Fibroblast of pulmonary artery (primary cell): ENCODE results near the gene LANCL2.
A peak's percentile ranks its signal among the peaks of the same experiment; 100 is the strongest.
"Not testable (repeated sequence)": the region's sequence is repeated elsewhere in the genome, so short reads cannot be mapped to it uniquely, and the experiment has no call there.

Source experiments
- DNase-seq: peaks from one replicate; pipeline ENCODE4 v3.0.0-alpha.2; 2010; ENCODE audit warnings: low read depth
- H3K4me3 ChIP-seq: replicated peaks from 2 replicates; pipeline ENCODE4 v1.5.1; 2011; ENCODE audit warnings: low read depth, mild to moderate bottlenecking, control low read depth, low read length, moderate library complexity
- TF ChIP-seq, protein P1 (sequence below): IDR thresholded peaks from 2 replicates; pipeline ENCODE4 v1.5.1; 2011; ENCODE audit warnings: mild to moderate bottlenecking, control low read depth, low read length, inconsistent platforms; ENCODE audit errors: missing control alignments

The LANCL2 gene

DNA sequence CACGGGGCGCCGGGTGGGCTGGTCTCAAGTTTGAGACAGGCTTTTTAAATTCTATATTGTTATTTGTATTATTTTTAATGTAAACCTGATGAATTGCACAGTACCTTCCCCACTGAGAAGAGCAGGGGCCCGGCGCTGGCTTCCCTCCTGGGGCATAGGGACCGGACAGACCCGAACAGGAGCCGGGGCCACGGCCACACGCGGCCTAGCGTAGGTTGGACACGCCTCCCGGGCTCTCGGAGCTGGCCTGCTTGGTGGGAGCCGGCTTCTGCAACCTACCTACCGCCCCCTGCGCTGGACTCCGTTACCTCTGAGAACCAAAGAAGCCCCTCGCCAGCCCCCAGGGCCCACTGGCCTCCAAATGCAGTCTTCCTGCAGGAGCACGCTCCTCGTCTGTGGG is 19.8 kb upstream of the LANCL2 start:
- DNase-seq: no peak
- TF ChIP-seq, protein P1, sequence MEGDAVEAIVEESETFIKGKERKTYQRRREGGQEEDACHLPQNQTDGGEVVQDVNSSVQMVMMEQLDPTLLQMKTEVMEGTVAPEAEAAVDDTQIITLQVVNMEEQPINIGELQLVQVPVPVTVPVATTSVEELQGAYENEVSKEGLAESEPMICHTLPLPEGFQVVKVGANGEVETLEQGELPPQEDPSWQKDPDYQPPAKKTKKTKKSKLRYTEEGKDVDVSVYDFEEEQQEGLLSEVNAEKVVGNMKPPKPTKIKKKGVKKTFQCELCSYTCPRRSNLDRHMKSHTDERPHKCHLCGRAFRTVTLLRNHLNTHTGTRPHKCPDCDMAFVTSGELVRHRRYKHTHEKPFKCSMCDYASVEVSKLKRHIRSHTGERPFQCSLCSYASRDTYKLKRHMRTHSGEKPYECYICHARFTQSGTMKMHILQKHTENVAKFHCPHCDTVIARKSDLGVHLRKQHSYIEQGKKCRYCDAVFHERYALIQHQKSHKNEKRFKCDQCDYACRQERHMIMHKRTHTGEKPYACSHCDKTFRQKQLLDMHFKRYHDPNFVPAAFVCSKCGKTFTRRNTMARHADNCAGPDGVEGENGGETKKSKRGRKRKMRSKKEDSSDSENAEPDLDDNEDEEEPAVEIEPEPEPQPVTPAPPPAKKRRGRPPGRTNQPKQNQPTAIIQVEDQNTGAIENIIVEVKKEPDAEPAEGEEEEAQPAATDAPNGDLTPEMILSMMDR: no peak
- no peak overlapping the region for H3K4me3 ChIP-seq

DNA sequence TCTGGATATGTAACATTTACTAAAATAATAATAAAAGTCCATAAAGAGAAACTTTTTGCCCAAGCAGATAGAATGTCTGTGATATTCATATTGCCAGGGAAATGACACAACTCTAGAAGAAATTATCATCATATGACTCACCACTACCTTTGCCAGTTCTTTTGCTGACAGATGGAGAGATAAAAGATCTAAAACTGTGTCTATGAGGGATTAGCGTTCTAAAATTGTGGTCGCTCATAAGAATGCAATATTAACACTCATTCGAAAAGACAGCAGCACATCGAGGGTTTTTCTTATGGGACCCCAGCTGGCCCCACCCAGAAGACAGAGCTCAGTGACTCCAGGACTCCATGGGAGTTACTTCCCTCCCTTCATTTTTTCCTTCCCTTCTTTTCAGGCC is 16.6 kb upstream of the LANCL2 start:
- H3K4me3 ChIP-seq: no peak overlapping the region
- peak; percentile 43 for DNase-seq
- TF ChIP-seq, protein P1: no peak

DNA sequence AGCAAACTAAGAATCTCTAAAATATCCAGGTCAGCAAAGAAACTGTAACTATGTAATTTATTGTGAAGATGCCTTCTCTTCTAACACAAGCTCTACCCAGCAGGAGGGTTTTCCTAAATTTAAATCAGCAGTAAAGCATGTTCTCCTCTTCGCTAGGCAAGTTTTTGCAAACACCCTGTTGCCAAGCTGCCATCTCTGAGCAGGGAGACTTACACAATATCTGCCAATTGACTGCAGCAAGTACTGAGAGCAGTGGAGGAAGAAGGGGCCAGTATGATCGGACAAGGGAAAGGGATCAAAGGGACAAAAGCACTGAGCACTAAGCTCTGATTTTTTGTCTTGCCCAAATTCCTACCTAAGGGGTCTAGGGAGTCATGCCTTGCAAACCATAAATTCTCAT is 16.0 kb upstream of the LANCL2 start:
- peak; percentile 20 for DNase-seq
- TF ChIP-seq, protein P1: no peak

DNA sequence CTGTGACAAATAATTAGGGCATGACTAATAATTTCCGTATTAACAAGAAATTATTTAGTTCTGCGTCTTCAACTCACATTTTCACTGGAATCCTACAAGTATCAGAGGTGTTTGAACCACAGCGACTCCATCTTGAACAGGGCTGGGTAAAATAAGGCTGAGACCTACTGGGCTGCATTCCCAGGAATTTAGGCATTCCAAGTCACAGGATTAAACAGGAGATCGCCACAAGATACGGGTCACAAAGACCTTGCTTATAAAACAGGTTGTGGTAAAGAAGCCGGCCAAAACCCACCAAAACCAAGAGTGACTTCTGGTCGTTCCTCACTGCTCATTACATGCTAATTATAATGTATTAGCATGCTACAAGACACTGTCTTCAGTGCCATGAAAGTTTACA is 14.9 kb upstream of the LANCL2 start:
- TF ChIP-seq, protein P1: no peak
- DNase-seq: no peak
- H3K4me3 ChIP-seq: no peak overlapping the region

More for the DNA sequence above, 16.0 kb upstream of the LANCL2 start:
- H3K4me3 ChIP-seq: no peak overlapping the region

DNA sequence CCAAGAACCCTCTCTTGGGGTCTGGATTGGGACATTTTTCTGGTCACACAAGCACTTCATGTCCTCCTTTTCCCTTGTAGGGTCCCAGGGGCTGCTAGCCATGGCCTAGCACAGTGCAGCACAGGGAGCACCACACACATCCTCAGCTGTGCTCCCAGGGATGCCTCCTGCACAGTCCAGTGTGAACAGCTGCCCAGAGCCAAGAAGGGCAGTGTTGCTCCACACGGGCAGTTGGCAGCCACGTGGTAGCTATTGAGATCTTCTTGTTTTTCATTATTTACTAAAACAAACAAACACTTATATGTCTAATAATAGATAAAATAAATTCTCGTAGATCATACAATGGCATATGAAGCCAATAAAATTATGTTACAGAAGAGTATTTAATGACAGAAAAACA is 13.9 kb upstream of the LANCL2 start:
- H3K4me3 ChIP-seq: no peak overlapping the region
- TF ChIP-seq, protein P1: no peak
- no peak for DNase-seq

DNA sequence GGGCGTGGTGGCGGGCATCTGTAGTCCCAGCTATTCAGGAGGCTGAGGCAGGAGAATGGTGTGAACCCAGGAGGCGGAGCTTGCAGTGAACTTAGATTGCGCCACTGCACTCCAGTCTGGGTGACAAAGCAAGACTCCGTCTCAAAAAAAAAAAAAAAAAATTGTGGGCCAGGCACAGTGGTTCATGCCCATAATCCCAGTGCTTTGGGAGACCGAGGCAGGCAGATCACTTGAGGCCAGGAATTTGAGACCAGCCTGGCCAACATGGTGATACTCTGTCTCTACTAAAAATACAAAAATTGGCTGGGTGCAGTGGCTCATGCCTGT is 12.2 kb upstream of the LANCL2 start:
- H3K4me3 ChIP-seq, DNase-seq: not testable (repeated sequence)

DNA sequence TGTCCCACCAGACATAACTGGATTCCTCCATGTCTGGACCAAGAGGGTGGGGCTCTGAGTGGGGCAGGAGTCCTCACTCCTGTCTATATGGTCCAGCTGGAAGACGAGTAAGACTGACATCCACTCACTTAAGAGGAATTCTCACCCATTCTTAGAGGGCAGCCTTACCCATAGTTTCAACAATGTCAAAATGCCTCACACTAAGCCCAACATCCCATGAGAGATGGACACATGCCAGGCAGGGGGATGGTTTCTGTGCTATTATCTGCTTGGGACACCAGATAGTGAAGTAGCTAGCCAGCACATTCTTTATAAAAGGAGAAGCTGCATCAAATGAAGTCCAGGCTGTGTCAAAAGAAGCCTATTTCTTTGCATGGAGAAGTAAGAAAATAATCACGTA is 4.7 kb upstream of the LANCL2 start:
- no peak overlapping the region for H3K4me3 ChIP-seq
- TF ChIP-seq, protein P1: no peak
- no peak for DNase-seq

DNA sequence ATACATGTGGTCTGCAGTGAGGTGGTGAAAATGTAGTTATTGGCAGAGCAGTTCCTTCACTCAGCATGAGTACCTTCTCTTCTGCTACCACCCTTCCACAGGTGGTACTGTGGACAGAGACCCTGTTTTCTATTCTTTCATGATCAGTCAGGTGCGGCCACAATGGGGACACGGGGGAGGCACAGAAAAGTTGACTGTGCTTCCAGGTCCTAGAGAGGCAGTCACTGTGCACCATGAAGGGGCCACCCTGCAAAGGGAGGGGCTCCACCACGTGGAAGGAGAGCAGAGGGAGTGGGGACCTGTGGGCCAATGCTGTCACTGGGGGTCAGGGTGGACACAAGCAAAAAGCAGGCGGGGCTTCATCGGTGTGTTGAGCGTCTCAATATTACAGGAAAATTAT is 3.6 kb upstream of the LANCL2 start:
- TF ChIP-seq, protein P1: no peak
- DNase-seq: no peak
- no peak overlapping the region for H3K4me3 ChIP-seq
